Panc1 (cell line): ENCODE data around the gene GPR158. TPM values are rescaled to one million over a fixed set of nuclear protein-coding genes. Genes with fewer than 3 reads are reported as not detected.

Experiments used
- ATAC-seq: fragments of 200-7000 bp; cut with Tn5 transposase; 2 replicates; pipeline ENCODE4 v1.9.1; 2020; ENCODE audit warnings: mild to moderate bottlenecking, moderate library complexity
- BruUV-seq: library from RNA; stranded (reverse); fragments of 400-500 nt; replicated peaks from 2 replicates; lab custom pipeline; 2021; lab: Mats Ljungman, UMichigan
- CTCF ChIA-PET: fragments of 300-600 bp; sonication (Branson Sonifier 250); formaldehyde crosslinking; loops from one replicate; lab custom pipeline; 2022; ENCODE audit warnings: antibody characterized with exemption; lab: Charles Lee
- POLR2A ChIA-PET: fragments of 300-600 bp; sonication (Branson Sonifier 250); formaldehyde crosslinking; loops from one replicate; lab custom pipeline; 2022; ENCODE audit warnings: antibody characterized with exemption; lab: Charles Lee
- DNase-seq: peaks from one replicate; pipeline ENCODE4 v3.0.0-alpha.2; 2010; ENCODE audit warnings: low read depth, low spot score
- H3K27ac ChIP-seq: 2 replicates; pipeline ENCODE4 v1.5.1; 2011; ENCODE audit warnings: mild to moderate bottlenecking, low read length, inconsistent platforms
- H3K27me3 ChIP-seq: fragments of 200-500 bp; sonication (Bioruptor generic); 2 replicates; pipeline ENCODE4 v1.6.0; 2014; ENCODE audit warnings: low read length, inconsistent platforms; ENCODE audit not compliant: control insufficient read depth, insufficient read depth
- H3K36me3 ChIP-seq: fragments of 200-500 bp; sonication (Bioruptor generic); 2 replicates; pipeline ENCODE4 v1.5.1; 2014; ENCODE audit warnings: inconsistent platforms, mild to moderate bottlenecking, low read length, moderate library complexity; ENCODE audit not compliant: control insufficient read depth, insufficient read depth
- H3K4me1 ChIP-seq: 2 replicates; pipeline ENCODE4 v1.5.1; 2011; ENCODE audit warnings: inconsistent platforms, mild to moderate bottlenecking, low read length, moderate library complexity; ENCODE audit not compliant: control insufficient read depth, insufficient read depth
- H3K4me3 ChIP-seq, 2 experiments: 2 replicates each; pipeline ENCODE4 v1.5.1; 2011 to 2012; ENCODE audit warnings: low read depth in 2 of 2, low read length in 2 of 2, mild to moderate bottlenecking in 2 of 2, inconsistent platforms in 1 of 2, moderate library complexity in 1 of 2
- H3K9me3 ChIP-seq: fragments of 200-500 bp; sonication (Bioruptor generic); 2 replicates; pipeline ENCODE4 v1.5.1; 2014; ENCODE audit warnings: low read depth, mild to moderate bottlenecking, inconsistent platforms, low read length, moderate library complexity; ENCODE audit not compliant: control insufficient read depth, insufficient read depth
- POLR2AphosphoS5 ChIP-seq: IDR thresholded peaks from 2 replicates; pipeline ENCODE4 v1.6.1; 2012; ENCODE audit warnings: mild to moderate bottlenecking, low read depth, low read length, moderate library complexity
- REST ChIP-seq, 2 experiments: IDR thresholded peaks; 2 replicates each; pipeline ENCODE4 v1.6.1; 2011 to 2012; ENCODE audit warnings: low read depth in 2 of 2, control low read depth in 1 of 2, low read length in 1 of 2, mild to moderate bottlenecking in 1 of 2, moderate library complexity in 1 of 2; ENCODE audit not compliant: insufficient read depth in 1 of 2
- SIN3A ChIP-seq: IDR thresholded peaks from 2 replicates; pipeline ENCODE4 v1.6.1; 2012; ENCODE audit warnings: low read depth, mild to moderate bottlenecking, low read length, moderate library complexity, borderline replicate concordance; ENCODE audit not compliant: insufficient read depth
- TCF7L2 ChIP-seq: IDR thresholded peaks from 2 replicates; pipeline ENCODE4 v1.6.1; 2011; ENCODE audit warnings: mild to moderate bottlenecking, low read depth, low read length, inconsistent platforms
- in situ Hi-C: cut with HindIII; loops from 2 replicates; pipeline ENCODE4 v1.10.0; 2016; ENCODE audit warnings: low sequenced_read_pairs, low pct_unique_long_range_greater_than_20kb
- intact Hi-C: fragments of 100-400 bp; cut with micrococcal nuclease; formaldehyde crosslinking; loops from one replicate; pipeline ENCODE4 v1.10.0; 2022; ENCODE audit not compliant: unreplicated experiment
- total RNA-seq: library from RNA; stranded (reverse); gene quantifications from one replicate; pipeline ENCODE4 v1.2.1, GENCODE V29; 2021; ENCODE audit not compliant: unreplicated experiment
- TF ChIP-seq, protein P1 (sequence below): fragments of 450-650 bp; IDR thresholded peaks from 2 replicates; pipeline ENCODE4 v1.5.1; 2017; ENCODE audit warnings: mild to moderate bottlenecking

The GPR158 gene
- total RNA-seq, 1 experiment from 2014 or later = 0.64 TPM

GRCh38 chr10:25263931-25264330, 89.1 kb downstream of the GPR158 start:
- H3K36me3 ChIP-seq = no peaks in the 10 kb centered on the region
- H3K27me3 ChIP-seq = no peaks in the 10 kb centered on the region
- H3K4me1 ChIP-seq = no peaks in the 10 kb centered on the region
- no peak overlapping the region for H3K4me3 ChIP-seq
- in situ Hi-C loops (no loop called here), intact Hi-C loops (no loop called here)
- TF ChIP-seq, protein P1, sequence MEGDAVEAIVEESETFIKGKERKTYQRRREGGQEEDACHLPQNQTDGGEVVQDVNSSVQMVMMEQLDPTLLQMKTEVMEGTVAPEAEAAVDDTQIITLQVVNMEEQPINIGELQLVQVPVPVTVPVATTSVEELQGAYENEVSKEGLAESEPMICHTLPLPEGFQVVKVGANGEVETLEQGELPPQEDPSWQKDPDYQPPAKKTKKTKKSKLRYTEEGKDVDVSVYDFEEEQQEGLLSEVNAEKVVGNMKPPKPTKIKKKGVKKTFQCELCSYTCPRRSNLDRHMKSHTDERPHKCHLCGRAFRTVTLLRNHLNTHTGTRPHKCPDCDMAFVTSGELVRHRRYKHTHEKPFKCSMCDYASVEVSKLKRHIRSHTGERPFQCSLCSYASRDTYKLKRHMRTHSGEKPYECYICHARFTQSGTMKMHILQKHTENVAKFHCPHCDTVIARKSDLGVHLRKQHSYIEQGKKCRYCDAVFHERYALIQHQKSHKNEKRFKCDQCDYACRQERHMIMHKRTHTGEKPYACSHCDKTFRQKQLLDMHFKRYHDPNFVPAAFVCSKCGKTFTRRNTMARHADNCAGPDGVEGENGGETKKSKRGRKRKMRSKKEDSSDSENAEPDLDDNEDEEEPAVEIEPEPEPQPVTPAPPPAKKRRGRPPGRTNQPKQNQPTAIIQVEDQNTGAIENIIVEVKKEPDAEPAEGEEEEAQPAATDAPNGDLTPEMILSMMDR = no peak
- TF ChIP-seq POLR2AphosphoS5 (no peak), TCF7L2 (no peak), SIN3A (no peak), REST (IDR thresholded peaks at IDR 0.05; ENCODE audit: insufficient read depth in 1 of 2, low read depth in 2 of 2, low read length in 1 of 2) (no peak)
- ChIA-PET POLR2A (no interaction called here), CTCF (no interaction called here)
- ATAC-seq = no peak
- no peak overlapping the region for H3K27ac ChIP-seq
- no peak for DNase-seq
- no peaks in the 10 kb centered on the region for H3K9me3 ChIP-seq
- BruUV-seq = no TSS peak

- no peak overlapping the region for H3K27ac ChIP-seq
- ChIA-PET CTCF (no interaction called here), POLR2A (no interaction called here)
- no peak overlapping the region for H3K4me3 ChIP-seq
- no peaks in the 10 kb centered on the region for H3K27me3 ChIP-seq
- peaks cover 8% of the 10 kb centered on the region; the same call in 1 of the 2 replicates for H3K9me3 ChIP-seq
- in situ Hi-C loops = no loop called here
- no peak for TF ChIP-seq POLR2AphosphoS5
- TF ChIP-seq, protein P1 = no peak
- TF ChIP-seq REST (IDR thresholded peaks at IDR 0.05; ENCODE audit: insufficient read depth in 1 of 2, low read depth in 2 of 2, low read length in 1 of 2) = no peak
- TF ChIP-seq SIN3A = no peak
- TF ChIP-seq TCF7L2 = no peak
- H3K36me3 ChIP-seq = no peaks in the 10 kb centered on the region
- no TSS peak for BruUV-seq
- intact Hi-C loops = no loop called here
- no peaks in the 10 kb centered on the region for H3K4me1 ChIP-seq
- ATAC-seq = no peak
- DNase-seq = no peak
Observed at GRCh38 chr10:25278180-25278579, 103.4 kb downstream of the GPR158 start.
